Measurements from ENCODE around the gene LRRC8E.
"Not testable (repeated sequence)": the region's sequence is repeated elsewhere in the genome, so short reads cannot be mapped to it uniquely, and the experiment has no call there.

The LRRC8E gene

DNA sequence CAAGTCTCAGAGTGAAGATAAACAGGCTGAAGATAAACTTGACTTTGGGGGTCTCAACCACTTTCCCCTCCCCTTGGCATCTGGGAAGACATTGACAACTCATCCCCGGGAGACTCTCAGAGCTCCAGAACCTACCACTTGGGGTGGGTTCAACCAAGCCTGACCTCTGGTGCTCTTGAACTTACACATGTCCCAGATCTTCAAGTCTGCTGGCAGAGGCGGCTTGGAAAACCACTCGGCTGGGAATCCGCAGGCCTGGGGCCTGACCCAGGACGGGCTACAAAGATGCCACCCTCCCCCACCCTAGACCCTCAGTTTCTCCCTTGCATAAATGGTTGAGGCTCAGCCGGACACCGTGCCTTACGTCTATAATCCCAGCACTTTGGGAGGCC is 512 bp downstream of the LRRC8E start:
- DNase-seq = no peak

DNA sequence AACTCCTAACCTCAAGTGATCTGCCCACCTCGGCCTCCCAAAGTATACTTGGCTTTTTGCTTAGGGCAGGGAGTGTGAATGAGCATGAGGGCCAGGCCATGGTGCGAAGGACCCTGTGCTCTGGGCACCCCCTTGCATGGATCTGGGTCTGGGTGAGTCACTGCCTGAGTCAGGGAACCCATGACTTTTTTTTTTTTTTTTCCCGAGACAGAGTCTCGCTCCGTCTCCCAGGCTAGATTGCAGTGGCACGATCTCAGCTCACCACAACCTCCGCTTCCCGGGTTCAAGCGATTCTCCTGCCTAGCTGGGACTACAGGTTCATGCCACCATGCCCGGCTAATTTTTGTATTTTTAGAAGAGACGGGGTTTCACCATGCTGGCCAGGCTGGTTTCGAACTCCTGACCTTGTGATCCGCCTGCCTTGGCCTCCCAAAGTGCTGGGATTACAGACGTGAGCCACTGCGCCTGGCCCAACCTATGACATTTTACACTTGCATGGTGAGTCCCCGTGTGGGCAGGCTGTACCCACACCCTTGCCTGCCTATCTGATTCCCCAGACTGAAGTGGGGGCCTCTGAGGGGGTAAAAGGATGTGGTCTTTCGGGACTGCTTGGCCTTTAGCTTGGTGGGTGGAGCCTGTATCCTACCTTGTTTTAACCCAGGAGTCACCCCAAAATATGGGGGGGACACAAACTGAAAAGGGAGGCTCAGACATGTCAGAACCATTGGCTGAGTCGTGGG is 5.2 kb downstream of the LRRC8E start:
- not testable (repeated sequence) for DNase-seq

DNA sequence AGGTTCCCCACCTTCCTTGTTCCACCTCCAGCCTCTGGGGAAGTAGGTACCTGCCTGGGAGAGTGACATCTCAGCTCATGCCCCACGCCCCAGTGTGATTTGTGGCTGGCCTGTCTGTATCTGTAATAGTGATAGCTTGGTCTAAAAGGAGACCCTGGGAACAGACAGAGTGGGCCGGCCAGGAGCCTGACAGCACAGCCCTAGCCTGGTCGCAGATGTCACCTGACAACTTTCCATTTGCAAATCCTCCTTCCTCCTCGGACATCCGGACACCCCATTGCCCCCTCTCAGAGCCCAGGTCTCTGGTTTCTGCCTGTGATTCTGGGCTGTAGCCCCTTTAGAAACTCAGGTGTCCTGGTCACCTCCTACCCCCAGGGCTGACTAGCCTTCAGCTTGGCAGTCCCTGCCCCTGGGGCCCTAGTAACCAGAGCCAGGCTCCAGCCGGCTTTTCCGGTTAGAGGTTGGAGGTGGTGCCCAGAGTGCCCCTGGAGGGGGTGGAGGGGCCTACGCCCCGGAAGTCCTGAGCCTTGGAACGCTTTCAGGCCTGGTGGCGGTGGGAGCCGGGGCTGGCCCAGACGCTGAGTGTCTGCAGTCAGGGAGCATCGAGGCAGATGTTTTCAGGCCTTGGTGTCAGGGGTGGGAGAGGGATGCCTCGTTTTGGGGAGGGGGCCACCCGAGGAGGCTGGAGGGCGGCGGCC is 6.5 kb downstream of the LRRC8E start:
- DNase-seq = no peak

DNA sequence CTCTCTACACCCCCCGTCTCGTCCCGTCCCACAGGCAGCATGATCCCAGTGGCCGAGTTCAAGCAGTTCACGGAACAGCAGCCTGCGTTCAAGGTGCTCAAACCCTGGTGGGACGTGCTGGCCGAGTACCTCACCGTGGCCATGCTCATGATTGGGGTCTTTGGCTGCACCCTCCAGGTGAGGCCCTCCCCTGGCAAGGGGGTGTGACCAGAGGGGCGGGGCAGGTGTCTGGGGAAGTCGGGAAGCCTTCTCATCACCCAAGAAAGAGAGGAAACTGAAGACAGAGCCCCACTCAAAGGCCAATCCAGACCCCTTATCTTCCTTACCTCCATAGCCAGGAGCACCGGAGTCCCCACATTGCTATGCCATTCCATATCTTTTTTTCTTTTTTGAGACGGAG is 7.3 kb downstream of the LRRC8E start:
- no peak for DNase-seq

DNA sequence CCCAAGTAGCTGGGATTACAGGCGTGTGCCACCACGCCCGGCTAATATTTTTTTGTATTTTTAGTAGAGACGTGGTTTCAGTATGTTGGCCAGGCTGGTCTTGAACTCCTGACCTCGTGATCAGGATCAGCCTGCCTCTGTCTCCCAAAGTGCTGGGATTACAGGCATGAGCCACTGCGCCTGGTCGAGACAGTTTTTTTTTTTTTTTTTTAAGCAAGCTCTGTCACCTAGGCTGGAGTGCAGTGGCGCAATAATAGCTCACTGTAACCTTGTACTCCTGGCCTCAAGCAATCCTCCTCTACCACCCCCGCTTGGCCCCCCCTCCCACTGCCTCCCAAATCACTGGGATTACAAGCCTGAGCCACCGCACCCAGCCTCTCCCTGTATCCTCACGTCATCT is 9.0 kb downstream of the LRRC8E start:
- no peak for DNase-seq

GRCh38 chr19:7898967-7899366 is 10.7 kb downstream of the LRRC8E start:
- no peak for DNase-seq

DNA sequence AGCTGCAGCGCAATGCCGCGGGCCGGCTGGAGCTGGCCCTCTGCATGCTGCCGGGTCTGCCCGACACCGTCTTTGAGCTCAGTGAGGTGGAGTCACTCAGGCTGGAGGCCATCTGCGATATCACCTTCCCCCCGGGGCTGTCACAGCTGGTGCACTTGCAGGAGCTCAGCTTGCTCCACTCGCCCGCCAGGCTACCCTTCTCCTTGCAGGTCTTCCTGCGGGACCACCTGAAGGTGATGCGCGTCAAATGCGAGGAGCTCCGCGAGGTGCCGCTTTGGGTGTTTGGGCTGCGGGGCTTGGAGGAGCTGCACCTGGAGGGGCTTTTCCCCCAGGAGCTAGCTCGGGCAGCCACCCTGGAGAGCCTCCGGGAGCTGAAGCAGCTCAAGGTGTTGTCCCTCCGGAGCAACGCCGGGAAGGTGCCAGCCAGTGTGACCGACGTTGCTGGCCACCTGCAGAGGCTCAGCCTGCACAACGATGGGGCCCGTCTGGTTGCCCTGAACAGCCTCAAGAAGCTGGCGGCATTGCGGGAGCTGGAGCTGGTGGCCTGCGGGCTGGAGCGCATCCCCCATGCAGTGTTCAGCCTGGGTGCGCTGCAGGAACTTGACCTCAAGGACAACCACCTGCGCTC is 11.6 kb downstream of the LRRC8E start:
- no peak for DNase-seq

GRCh38 chr19:7900401-7900870 is 12.1 kb downstream of the LRRC8E start:
- DNase-seq = no peak

DNA sequence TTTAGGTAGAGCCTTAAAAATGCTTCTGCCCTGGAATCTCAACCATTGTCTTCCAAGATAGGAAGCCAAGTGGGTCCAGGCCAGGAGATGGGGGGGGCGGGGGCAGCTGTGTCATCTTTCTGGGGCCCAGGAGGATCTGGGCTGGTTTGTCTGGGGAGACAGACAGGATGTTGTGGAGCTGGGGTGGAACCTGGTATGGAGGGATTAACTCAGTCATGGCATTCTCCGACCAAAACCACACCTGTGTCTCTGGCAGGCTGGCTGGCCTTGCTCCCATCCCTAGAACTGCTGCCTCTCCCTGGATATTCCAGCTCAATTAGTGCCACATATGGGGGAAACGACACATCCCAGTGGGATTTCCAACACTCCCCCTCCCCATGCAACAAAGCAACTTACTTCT is 12.6 kb downstream of the LRRC8E start:
- DNase-seq = no peak

DNA sequence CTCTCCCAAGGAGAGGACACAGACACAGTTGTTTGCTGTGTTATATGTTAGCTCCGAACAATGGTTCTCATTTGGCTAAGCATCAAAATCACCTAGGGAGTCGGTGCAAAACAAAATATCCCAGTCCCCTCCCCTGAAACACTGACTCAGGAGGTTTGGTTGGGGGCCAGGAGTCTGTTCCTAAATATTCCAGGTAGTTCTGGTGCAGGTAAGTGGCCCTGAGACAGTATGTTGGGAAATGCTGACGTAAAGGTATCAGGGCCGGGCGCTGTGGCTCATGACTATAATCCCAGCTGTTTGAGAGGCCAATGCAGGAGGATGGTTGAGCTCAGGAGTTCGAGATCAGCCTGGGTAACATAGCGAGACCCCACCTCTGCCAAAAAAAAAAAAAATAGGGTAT is 13.0 kb downstream of the LRRC8E start:
- DNase-seq = no peak

- DNase-seq = no peak
Measured at GRCh38 chr19:7902796-7903243, 14.5 kb downstream of the LRRC8E start.

DNA sequence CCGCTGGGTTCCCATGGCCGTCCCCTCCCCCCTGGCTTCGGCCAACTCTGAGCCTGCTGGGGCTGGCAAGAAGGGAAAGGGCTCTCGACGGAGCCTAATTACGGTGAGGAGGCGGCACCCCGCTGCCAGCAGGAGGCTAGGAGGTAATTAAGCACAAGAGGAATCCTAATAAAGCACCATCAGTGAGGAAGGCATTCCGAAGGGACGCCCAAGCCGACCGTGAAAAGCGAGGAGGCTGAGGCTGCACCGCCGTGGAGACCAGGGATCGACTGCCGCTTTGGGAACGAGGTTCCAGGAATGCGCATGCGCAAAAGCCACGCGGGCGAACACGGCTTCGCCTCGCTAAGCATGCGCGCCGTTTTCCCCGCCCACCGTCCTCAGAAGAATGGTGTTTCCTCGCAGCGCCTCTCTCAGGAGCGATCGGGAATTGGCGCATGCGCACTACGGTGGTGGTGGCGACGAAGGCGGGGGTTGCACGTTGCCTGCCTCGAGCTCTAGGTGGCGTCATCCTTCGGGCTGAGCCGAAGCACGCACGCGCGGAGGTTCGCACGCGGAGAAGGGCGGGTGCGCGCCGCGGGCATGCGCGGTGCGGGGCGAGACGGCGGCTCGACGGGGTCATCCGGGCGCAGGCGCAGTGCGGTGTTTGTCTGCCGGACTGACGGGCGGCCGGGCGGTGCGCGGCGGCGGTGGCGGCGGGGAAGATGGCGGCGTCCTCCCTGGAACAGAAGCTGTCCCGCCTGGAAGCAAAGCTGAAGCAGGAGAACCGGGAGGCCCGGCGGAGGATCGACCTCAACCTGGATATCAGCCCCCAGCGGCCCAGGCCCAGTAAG is 15.1 kb downstream of the LRRC8E start, which contains the start of gene MAP2K7:
TSS of gene MAP2K7 (plus strand) at position 634 of the 830 bp plus-strand sequence. CDS start at position 702, 68 bp downstream.
- peak; percentile 97 for DNase-seq

- no peak for DNase-seq
Measured at GRCh38 chr19:7904074-7905020, 16.0 kb downstream of the LRRC8E start.

DNA sequence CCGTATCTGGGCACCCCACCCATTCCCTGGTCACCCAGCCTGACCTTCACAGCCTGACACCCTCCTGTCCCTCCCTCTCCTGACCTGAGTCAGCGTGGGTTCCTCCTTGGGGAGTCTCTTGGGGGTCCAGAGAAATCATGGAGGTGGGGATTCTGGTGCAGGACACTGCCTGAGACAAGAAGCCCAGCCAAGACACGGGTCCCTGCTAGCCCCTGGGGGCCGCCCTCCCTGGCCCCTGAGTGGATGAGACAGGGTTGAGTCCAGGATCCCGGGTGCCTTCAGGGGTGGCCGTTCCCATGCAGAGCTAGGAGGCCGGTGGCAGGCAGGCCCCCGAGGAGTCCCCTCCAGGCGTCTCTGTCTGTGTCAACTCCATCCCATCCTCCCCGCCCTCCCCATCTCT is 17.0 kb downstream of the LRRC8E start:
- no peak for DNase-seq

GRCh38 chr19:7905859-7906258 is 17.5 kb downstream of the LRRC8E start:
- DNase-seq = no peak

- DNase-seq = no peak
Measured at GRCh38 chr19:7907122-7907521, 18.8 kb downstream of the LRRC8E start.

DNA sequence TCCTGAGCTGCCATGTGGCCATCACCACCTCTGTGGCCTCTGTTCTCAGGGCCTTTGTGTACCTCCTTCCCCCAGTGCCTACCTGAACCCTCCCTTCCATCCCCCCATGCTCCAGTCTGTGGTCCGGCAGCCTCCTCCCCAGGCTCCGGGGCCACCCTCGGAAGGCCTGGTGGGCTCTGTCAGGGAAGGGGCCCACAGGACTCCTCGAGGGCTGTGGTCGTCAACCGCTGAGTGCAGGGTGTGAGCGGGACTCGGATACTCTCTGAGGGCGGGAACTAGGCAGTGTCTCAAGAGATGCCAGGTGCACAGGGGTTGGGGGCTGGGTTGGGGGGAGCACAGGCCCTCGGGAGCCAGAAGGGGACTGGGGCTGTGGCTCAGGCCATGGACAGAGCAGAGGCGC is 19.2 kb downstream of the LRRC8E start:
- no peak for DNase-seq

GRCh38 chr19:7908078-7908699 is 19.9 kb downstream of the LRRC8E start:
- DNase-seq = no peak

DNA sequence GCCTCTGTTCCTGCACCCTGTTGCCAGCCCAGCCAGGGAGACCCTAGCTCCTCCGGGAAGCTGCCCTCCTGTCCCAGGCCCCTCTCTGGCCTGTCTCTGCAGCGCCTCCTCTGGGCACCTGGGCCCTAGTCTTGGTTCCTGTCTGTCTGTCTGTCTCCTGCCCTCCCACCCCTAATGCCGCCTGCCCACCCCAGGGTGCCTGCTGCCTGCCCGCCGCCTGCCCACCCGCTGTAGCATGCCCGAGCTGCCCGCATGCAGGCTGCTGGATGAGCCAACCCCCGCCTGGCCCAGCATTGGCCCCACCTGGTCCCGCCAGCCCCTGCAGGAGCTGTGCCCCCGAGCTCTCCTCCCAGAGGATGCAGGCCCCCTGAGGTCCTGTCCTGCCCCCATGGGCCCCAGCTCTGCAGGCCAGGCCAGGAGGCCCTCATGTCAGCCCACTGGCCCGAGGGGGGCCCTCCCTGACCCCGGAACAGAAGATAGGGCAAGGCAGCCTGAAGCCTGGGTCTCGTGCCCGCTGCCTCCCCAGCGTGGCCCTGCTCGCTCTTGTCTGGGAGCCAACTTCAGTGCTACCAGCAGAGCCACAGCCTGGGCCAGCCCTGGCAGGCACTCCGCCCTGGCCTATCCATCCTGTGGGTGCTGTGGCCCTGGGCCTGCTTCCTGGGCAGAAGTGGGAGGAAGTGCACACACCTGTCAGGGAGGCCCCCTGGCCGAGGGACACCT is 20.6 kb downstream of the LRRC8E start:
- no peak for DNase-seq

DNA sequence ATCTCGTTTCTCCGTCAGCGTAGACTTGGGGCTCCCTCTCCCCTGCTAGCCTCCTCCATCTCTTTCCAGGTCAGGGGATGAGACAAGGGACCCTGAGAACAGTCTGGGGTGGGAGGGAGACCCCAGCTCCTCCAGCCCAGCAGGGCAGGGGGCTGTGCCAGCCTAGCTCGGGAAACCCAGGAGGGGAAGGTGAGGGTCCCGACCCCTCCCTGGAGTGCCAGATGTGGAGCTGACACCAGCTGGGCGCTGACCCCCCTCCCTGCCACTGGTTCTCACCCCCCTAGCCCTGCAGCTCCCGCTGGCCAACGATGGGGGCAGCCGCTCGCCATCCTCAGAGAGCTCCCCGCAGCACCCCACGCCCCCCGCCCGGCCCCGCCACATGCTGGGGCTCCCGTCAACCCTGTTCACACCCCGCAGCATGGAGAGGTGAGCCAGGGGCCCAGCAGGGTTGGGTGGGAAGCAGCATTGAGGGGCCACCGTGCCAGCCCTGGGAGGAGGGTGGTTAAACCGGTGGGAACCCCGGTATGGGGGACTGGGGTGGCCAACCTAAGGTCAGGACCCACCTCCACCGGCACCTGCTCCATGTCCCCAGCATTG is 21.3 kb downstream of the LRRC8E start:
- DNase-seq = no peak

All from amniotic stem cell (primary cell).